ENCODE results near the gene MITF.

DNA sequence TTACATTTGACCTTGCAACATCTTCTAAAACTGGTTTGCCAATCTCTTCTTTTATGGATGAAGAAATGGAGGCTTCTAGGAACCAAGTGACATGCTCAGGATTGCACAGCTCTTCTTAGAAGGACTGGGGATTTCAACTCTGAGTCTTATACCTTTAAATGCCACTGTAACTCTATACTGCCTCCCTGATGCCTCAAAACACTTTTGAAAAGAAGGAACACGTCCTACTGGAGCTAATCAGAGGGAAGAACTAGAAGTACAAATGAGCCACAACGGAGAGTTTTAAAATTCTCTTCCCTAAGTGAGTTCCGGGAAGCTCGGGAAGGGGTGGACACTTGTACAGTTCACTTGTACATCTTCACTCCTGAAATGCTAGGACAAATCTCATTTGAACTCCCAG is 949 bp upstream of the MITF start:
- TF ChIP-seq CTCF (IDR thresholded peaks at IDR 0.05) (no peak), POLR2A (IDR thresholded peaks at IDR 0.05) (no peak), POLR2AphosphoS5 (IDR thresholded peaks at IDR 0.05; ENCODE audit: insufficient read depth in 1 of 2, low read depth in 1 of 2) (no peak)
